ENCODE results near the gene CDH22.

The CDH22 gene

GRCh38 chr20:46324379-46324778 lies 16.1 kb upstream of the CDH22 start:
- H3K4me3 Mint-ChIP-seq, result no peak overlapping the region
- peaks cover 59 to 72% of the 10 kb centered on the region in 2 donors for H3K27me3 Mint-ChIP-seq
- DNase-seq, result no peak
- H3K9me3 Mint-ChIP-seq, result no peaks in the 10 kb centered on the region
- no peak overlapping the region for H3K27ac Mint-ChIP-seq
- H3K4me1 Mint-ChIP-seq (ENCODE audit: low read depth in 2 of 2), result no peaks in the 10 kb centered on the region
- peaks cover 2% of the 10 kb centered on the region for H3K36me3 Mint-ChIP-seq (ENCODE audit: insufficient read depth)
- no peak for ATAC-seq (replicated peaks)

DNA sequence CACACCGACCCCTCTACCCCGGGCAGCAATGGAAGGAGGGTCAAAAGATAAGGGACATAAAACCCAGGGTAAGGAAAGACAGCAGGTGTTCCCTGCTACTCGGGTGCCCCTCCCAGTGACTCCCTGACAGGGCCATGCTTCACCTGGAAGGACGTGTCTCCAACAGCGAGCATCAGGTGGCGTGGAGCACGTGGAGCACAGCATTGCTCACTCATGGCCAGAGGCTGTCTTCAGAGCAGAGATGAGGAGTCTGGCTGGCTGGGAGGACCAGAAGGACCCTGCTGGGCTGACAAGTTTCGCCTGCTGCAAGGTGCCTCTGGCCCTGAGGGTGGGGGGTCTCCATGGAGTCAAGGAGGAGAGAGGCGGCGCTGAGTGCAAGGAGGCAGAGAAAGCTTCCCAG lies 15.3 kb upstream of the CDH22 start:
- Mint-ChIP-seq H3K27ac (no peak overlapping the region), H3K4me1 (ENCODE audit: low read depth in 2 of 2) (no peaks in the 10 kb centered on the region), H3K36me3 (ENCODE audit: insufficient read depth) (peaks cover under 1% of the 10 kb centered on the region), H3K9me3 (no peaks in the 10 kb centered on the region), H3K27me3 (peaks cover 59 to 72% of the 10 kb centered on the region in 2 donors), H3K4me3 (no peak overlapping the region)
- DNase-seq (no peak), ATAC-seq (replicated peaks) (no peak)

- Mint-ChIP-seq H3K27ac (no peak overlapping the region), H3K9me3 (no peaks in the 10 kb centered on the region), H3K27me3 (peaks cover 60 to 73% of the 10 kb centered on the region in 2 donors), H3K4me3 (no peak overlapping the region), H3K4me1 (ENCODE audit: low read depth in 2 of 2) (no peaks in the 10 kb centered on the region), H3K36me3 (ENCODE audit: insufficient read depth) (no peaks in the 10 kb centered on the region)
- DNase-seq (no peak), ATAC-seq (replicated peaks) (no peak)
These were observed 14.3 kb upstream of the CDH22 start for GRCh38 chr20:46322641-46323040.

DNA sequence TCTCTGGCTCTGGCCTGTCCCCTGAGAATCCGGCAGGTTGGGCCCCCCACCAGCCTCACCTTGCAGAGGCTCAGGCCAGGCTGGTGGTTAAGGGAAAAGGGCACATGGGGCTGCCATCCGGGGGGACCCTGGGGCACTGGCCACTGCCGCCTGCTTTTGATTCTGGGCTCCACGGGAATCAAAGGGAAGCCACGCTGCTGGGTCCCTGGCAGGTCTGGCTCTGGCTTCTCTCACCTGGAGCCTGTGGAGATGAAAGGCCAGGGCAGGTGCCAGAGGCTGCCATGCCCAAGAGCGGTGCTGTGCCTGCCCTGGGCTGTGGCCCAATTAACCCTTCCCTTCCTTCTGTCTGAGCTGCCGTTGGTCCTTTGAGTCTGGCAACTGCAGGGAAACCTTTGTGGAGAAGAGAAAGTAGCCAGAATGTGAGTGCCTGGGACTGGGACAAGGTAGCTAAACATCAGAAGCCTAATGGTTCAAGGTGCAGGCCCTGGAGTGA lies 9.4 kb upstream of the CDH22 start:
- no peak overlapping the region for H3K4me3 Mint-ChIP-seq
- DNase-seq (no peak), ATAC-seq (replicated peaks) (no peak)
- no peaks in the 10 kb centered on the region for H3K9me3 Mint-ChIP-seq
- H3K27ac Mint-ChIP-seq, result no peak overlapping the region
- H3K4me1 Mint-ChIP-seq (ENCODE audit: low read depth in 2 of 2), result peaks cover 0 to 2% of the 10 kb centered on the region in 2 donors
- no peaks in the 10 kb centered on the region for H3K36me3 Mint-ChIP-seq (ENCODE audit: insufficient read depth)
- peaks cover 85 to 95% of the 10 kb centered on the region in 2 donors for H3K27me3 Mint-ChIP-seq

DNA sequence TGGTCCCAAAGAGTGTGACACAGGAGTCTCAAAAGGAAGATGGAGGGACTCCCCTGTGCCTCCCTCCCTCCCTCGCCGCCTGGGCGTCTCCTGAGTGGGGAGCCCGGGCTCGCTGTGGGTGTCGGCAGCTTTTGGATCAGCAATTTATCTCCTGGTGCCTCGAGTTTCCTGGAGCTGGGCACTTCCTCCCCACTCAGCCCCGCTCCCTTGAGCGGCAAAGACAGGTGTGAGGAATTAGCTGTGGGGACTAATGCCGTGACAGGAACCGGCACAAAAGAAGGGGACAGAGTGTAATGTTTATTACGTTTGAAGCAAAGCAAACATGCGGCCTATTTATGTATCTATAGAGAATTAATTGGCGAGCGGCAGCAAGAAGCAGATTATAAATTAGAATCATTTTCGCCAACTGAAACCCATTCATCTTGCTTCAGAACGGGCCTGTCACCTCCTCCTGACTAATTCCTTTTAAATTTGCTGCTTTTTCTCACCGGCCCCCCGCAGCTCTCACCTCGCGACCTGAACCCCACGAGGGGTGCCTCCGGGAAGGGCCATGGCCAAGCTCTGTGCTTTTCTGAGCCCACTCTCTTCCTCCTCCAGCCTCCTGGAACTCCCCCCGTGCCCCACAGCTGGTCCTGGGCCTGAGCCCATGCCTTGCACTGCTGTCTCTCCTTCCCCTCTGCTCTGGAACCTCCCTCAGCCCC lies 8.8 kb upstream of the CDH22 start:
- Mint-ChIP-seq H3K27me3 (peaks cover 84 to 94% of the 10 kb centered on the region in 2 donors), H3K27ac (no peak overlapping the region), H3K4me1 (ENCODE audit: low read depth in 2 of 2) (peaks cover under 1 to 2% of the 10 kb centered on the region in 2 donors), H3K9me3 (no peaks in the 10 kb centered on the region), H3K4me3 (no peak overlapping the region), H3K36me3 (ENCODE audit: insufficient read depth) (no peaks in the 10 kb centered on the region)
- DNase-seq, result no peak
- ATAC-seq (replicated peaks), result no peak

DNA sequence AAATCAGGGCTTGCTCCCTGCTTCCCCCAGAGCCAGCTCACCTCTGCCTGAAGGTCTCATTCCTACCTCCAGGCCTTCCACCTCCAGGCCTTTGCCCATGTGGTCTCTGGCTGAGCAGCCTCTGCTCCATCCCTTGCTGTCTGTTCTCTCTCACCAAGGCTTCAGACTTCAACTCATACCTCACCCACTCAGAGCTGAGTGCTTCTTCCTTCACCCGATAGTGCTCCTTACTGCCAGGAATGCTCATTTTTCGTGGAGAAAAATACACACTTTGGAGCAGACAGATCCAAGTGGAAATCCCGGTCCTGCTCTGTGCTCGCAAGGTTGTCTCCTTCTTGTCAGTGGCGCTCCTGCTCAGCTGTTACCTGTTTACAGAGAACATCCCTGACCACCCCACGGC lies 7.0 kb upstream of the CDH22 start:
- no peak for DNase-seq
- Mint-ChIP-seq H3K27me3 (peaks cover 86 to 94% of the 10 kb centered on the region in 2 donors), H3K4me1 (ENCODE audit: low read depth in 2 of 2) (peaks cover 5 to 6% of the 10 kb centered on the region in 2 donors), H3K9me3 (no peaks in the 10 kb centered on the region), H3K4me3 (no peak overlapping the region), H3K27ac (no peak overlapping the region), H3K36me3 (ENCODE audit: insufficient read depth) (no peaks in the 10 kb centered on the region)
- no peak for ATAC-seq (replicated peaks)

DNA sequence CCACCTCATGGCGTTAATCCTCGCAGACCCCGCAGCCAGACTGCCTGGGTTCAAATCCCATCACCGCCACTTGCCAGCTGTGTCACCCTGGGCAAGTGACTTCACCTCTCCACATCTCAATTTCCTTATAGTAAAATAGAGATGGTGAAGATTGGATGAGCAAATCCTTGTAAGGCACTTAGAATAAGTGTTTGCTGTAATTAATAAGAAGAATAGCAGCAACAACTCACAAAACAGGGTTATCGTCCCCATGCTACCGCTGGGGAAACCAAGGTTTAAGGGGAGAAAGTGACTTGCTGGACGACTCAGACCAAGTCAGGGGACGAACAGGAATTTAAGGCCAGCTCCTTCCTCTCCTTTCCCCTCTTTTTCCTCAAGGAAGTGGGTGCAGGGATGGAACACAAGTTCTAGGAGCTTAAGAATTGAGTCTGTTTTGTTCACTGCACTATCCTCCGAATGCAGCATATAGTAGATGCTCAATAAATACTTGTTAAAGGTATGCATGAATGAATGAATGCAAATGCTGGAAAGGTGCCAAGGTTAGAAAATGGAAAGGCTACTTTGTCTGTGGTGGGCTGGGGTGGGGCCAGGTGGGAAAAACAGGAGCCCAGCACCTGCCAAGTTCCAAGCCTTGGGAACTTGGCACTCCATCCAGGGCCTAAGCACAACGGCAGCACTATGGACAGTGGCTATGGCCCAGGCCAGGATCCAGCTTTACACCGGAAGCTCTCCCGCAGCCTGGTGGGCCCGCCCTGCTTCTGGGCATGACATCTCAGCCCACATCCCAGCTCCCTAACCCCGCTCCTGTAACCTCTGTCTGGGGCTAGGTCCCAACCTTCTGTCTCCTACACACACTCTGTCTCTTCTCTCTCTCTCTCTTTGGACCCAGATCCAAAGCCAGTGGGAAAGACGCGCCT lies 4.9 kb upstream of the CDH22 start:
- no peaks in the 10 kb centered on the region for H3K36me3 Mint-ChIP-seq (ENCODE audit: insufficient read depth)
- ATAC-seq (replicated peaks), result no peak
- peaks cover 5 to 6% of the 10 kb centered on the region in 2 donors for H3K4me1 Mint-ChIP-seq (ENCODE audit: low read depth in 2 of 2)
- no peaks in the 10 kb centered on the region for H3K9me3 Mint-ChIP-seq
- peaks cover 87 to 92% of the 10 kb centered on the region in 2 donors for H3K27me3 Mint-ChIP-seq
- no peak for DNase-seq
- H3K27ac Mint-ChIP-seq, result no peak overlapping the region
- no peak overlapping the region for H3K4me3 Mint-ChIP-seq

GRCh38 chr20:46312075-46312944 lies 4.0 kb upstream of the CDH22 start:
- H3K4me1 Mint-ChIP-seq (ENCODE audit: low read depth in 2 of 2), result peaks cover 5 to 6% of the 10 kb centered on the region in 2 donors
- H3K36me3 Mint-ChIP-seq (ENCODE audit: insufficient read depth), result no peaks in the 10 kb centered on the region
- no peaks in the 10 kb centered on the region for H3K9me3 Mint-ChIP-seq
- ATAC-seq (replicated peaks) (no peak), DNase-seq (no peak)
- H3K27me3 Mint-ChIP-seq, result peaks cover 81 to 86% of the 10 kb centered on the region in 2 donors
- no peak overlapping the region for H3K27ac Mint-ChIP-seq
- peak overlapping the region; percentile 34 to 45 for H3K4me3 Mint-ChIP-seq

DNA sequence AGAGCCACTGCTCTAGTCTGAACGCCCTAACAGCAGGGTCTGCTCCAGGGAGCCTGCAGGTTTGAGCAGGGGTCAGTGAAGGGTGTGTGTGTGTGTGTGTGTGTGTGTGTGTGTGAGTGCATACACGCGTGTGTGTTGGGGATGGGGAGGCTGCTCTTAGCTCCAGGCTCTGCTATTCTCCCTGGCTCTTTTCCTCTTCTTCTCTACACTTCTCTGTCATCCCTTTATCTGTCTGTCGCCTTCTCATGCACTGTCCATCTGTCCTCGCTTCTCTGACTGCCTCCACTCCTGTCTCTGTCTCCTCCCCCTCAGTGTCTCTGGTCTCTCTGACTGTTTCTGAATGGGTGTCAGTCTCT lies 3.4 kb upstream of the CDH22 start:
- peaks cover 78 to 85% of the 10 kb centered on the region in 2 donors for H3K27me3 Mint-ChIP-seq
- DNase-seq, result no peak
- H3K4me1 Mint-ChIP-seq (ENCODE audit: low read depth in 2 of 2), result peaks cover 7 to 9% of the 10 kb centered on the region in 2 donors
- H3K4me3 Mint-ChIP-seq, result peak overlapping the region; percentile 34 to 45
- ATAC-seq (replicated peaks), result no peak
- H3K36me3 Mint-ChIP-seq (ENCODE audit: insufficient read depth), result no peaks in the 10 kb centered on the region
- H3K27ac Mint-ChIP-seq, result no peak overlapping the region
- no peaks in the 10 kb centered on the region for H3K9me3 Mint-ChIP-seq

DNA sequence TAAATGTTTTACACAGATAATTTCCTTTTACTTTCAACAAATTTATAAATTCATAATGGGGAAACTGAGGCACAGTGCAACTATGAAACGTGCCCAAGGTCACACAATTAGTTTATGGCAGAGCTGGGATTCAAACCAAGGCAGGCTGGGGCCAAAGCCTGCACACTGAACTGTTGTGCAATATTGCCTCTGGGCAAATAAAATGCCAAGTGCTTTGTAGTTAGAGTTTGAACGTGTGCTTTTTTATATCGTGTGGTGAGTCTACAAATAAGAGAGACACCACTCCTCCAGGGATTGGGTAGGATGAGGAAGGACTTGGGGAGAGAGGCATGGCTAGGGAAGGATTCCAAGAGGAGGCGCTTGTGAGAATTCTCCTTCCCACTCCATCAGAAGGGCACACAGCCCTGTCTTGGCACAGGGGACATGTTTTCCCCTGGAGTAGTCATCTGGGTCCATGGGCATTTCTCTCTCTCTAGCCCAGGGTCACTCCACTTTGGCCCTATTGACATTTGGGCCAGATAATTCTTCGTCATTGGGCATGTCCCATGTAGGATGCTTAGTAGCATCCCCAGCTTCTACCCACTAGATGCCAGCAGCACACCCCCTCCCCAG lies 2.8 kb upstream of the CDH22 start:
- Mint-ChIP-seq H3K36me3 (ENCODE audit: insufficient read depth) (no peaks in the 10 kb centered on the region), H3K27ac (no peak overlapping the region), H3K4me3 (no peak overlapping the region), H3K4me1 (ENCODE audit: low read depth in 2 of 2) (peaks cover 8 to 10% of the 10 kb centered on the region in 2 donors), H3K9me3 (no peaks in the 10 kb centered on the region), H3K27me3 (peaks cover 78 to 85% of the 10 kb centered on the region in 2 donors)
- no peak for DNase-seq
- no peak for ATAC-seq (replicated peaks)

DNA sequence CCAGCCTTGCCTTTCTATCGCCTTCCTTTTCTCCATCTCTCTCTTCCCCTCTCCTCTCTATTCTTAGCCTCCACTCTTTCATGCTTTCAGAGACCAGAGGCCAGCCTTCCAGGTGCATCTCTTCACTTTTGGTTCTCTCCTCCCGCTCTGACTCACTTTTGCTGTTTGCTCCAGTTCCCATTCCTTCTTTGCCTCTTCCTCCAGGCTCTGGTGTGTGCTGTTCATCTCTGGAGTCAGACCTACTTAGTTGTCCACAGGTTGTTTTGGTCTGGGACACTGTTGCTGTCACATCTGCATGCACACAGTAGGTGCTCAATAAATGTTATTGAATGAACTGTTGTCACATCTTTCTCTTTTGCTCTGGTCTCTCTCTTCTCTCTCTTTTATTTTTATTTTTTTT lies 1.6 kb upstream of the CDH22 start:
- Mint-ChIP-seq H3K36me3 (ENCODE audit: insufficient read depth) (no peaks in the 10 kb centered on the region), H3K27me3 (peaks cover 77 to 85% of the 10 kb centered on the region in 2 donors), H3K4me3 (peak overlapping the region; percentile 6), H3K4me1 (ENCODE audit: low read depth in 2 of 2) (peaks cover 8 to 10% of the 10 kb centered on the region in 2 donors), H3K27ac (no peak overlapping the region), H3K9me3 (no peaks in the 10 kb centered on the region)
- DNase-seq, result no peak
- no peak for ATAC-seq (replicated peaks)

- Mint-ChIP-seq H3K27ac (no peak overlapping the region), H3K4me1 (ENCODE audit: low read depth in 2 of 2) (peaks cover 8% of the 10 kb centered on the region in 2 donors), H3K4me3 (no peak overlapping the region), H3K27me3 (peaks cover 75 to 85% of the 10 kb centered on the region in 2 donors), H3K9me3 (no peaks in the 10 kb centered on the region), H3K36me3 (ENCODE audit: insufficient read depth) (no peaks in the 10 kb centered on the region)
- no peak for DNase-seq
- ATAC-seq (replicated peaks), result no peak
These were observed 370 bp downstream of the CDH22 start for GRCh38 chr20:46307999-46308257.

All from effector memory CD8-positive, alpha-beta T cell (primary cell).